ENCODE data around the gene DBET.
"Not testable (repeated sequence)": the region's sequence is repeated elsewhere in the genome, so short reads cannot be mapped to it uniquely, and the experiment has no call there.

Gene DBET

GRCh38 chr4:190049378-190050239 is 14.7 kb upstream of the DBET start:
- DNase-seq (ENCODE audit: low read depth) = not testable (repeated sequence)

- DNase-seq (ENCODE audit: low read depth) = not testable (repeated sequence)
Measured at GRCh38 chr4:190058997-190059396, 5.3 kb upstream of the DBET start.

GRCh38 chr4:190064805-190065204 is 503 bp downstream of the DBET start:
- DNase-seq (ENCODE audit: low read depth) = not testable (repeated sequence)

- DNase-seq (ENCODE audit: low read depth) = not testable (repeated sequence)
Measured at GRCh38 chr4:190068351-190068750, 4.0 kb downstream of the DBET start.

- not testable (repeated sequence) for DNase-seq (ENCODE audit: low read depth)
Measured at GRCh38 chr4:190093052-190093451, 28.8 kb downstream of the DBET start.

- DNase-seq (ENCODE audit: low read depth) = not testable (repeated sequence)
Measured at GRCh38 chr4:190094031-190094430, 29.7 kb downstream of the DBET start.

GRCh38 chr4:190095335-190095734 is 31.0 kb downstream of the DBET start:
- not testable (repeated sequence) for DNase-seq (ENCODE audit: low read depth)

GRCh38 chr4:190099605-190100004 is 35.3 kb downstream of the DBET start:
- DNase-seq (ENCODE audit: low read depth) = not testable (repeated sequence)

GRCh38 chr4:190101525-190101924 is 37.2 kb downstream of the DBET start:
- not testable (repeated sequence) for DNase-seq (ENCODE audit: low read depth)

- not testable (repeated sequence) for DNase-seq (ENCODE audit: low read depth)
Measured at GRCh38 chr4:190106191-190106590, 41.9 kb downstream of the DBET start.

GRCh38 chr4:190106611-190107480 is 42.5 kb downstream of the DBET start:
- not testable (repeated sequence) for DNase-seq (ENCODE audit: low read depth)

- not testable (repeated sequence) for DNase-seq (ENCODE audit: low read depth)
Measured at GRCh38 chr4:190107766-190108485, 43.6 kb downstream of the DBET start.

- not testable (repeated sequence) for DNase-seq (ENCODE audit: low read depth)
Measured at GRCh38 chr4:190108756-190109155, 44.5 kb downstream of the DBET start.

GRCh38 chr4:190109390-190110011 is 45.2 kb downstream of the DBET start:
- DNase-seq (ENCODE audit: low read depth) = not testable (repeated sequence)

GRCh38 chr4:190110033-190110432 is 45.7 kb downstream of the DBET start:
- not testable (repeated sequence) for DNase-seq (ENCODE audit: low read depth)

GRCh38 chr4:190110570-190111295 is 46.4 kb downstream of the DBET start:
- not testable (repeated sequence) for DNase-seq (ENCODE audit: low read depth)

- not testable (repeated sequence) for DNase-seq (ENCODE audit: low read depth)
Measured at GRCh38 chr4:190112879-190113278, 48.6 kb downstream of the DBET start.

GRCh38 chr4:190114991-190115390 is 50.7 kb downstream of the DBET start:
- DNase-seq (ENCODE audit: low read depth) = not testable (repeated sequence)
